Right cardiac atrium (tissue), 5 donors: Measurements from ENCODE around the gene IL1RAPL2. TPM values are rescaled to one million over a fixed set of nuclear protein-coding genes. Genes with fewer than 3 reads are reported as not detected.
"Not testable (repeated sequence)": the region's sequence is repeated elsewhere in the genome, so short reads cannot be mapped to it uniquely, and the experiment has no call there.

Experiments used
- ATAC-seq, 2 donors: fragments of 200-7000 bp; cut with Tn5 transposase; one replicate each; pipeline versions ENCODE4 v1.8.0 to v1.9.1; 2020; ENCODE audit warnings: moderate library complexity in 2 of 2, mild to moderate bottlenecking in 1 of 2
- DNase-seq, 3 donors: peaks; one replicate each; pipeline ENCODE4 v3.0.0-alpha.2; 2020
- H3K27ac ChIP-seq: one replicate; pipeline ENCODE4 v1.5.1; 2013; ENCODE audit warnings: mild to moderate bottlenecking, low read length, control low read depth, moderate library complexity
- H3K27me3 ChIP-seq: one replicate; pipeline ENCODE4 v1.6.1; 2013; ENCODE audit not compliant: control insufficient read depth, insufficient read depth
- H3K4me1 ChIP-seq: one replicate; pipeline ENCODE4 v1.6.1; 2013; ENCODE audit warnings: low read length; ENCODE audit not compliant: control insufficient read depth, insufficient read depth
- H3K4me3 ChIP-seq: one replicate; pipeline ENCODE4 v1.5.1; 2013; ENCODE audit warnings: low read length, control low read depth
- H3K9me3 ChIP-seq: one replicate; pipeline ENCODE4 v1.6.1; 2013; ENCODE audit warnings: low read length; ENCODE audit not compliant: control insufficient read depth
- whole genome bisulfite sequencing: extraction: QIAGEN DNeasy Blood & Tissue Kit; methylation state at CpG from one replicate; pipeline ENCODE4 v1.1.7; 2013; 5-methylcytosine and 5-hydroxymethylcytosine counted together
- intact Hi-C, 4 donors: fragments of 100-400 bp; cut with DNase I; formaldehyde crosslinking; loops; one replicate each; pipeline versions ENCODE4 v1.11.0 to v1.14.0; 2022 to 2023
- polyA plus RNA-seq: library from polyadenylated mRNA; stranded (reverse); fragments of 200-250 nt; gene quantifications from one replicate; pipeline ENCODE4 v1.2.3, GENCODE V29; 2013
- total RNA-seq, 4 donors: library from RNA; stranded (reverse); fragmentation: NEBNext Ultra II Directional; extraction: Animal tissue kit (Norgen Biotek cat#: 25700); gene quantifications; one replicate each; pipeline ENCODE4 v1.2.1, GENCODE V29; 2021
- donor health status: healthy with polysubstance abuse.
- donor health status: DM: no; HTN: yes; CAD: no.
- donor health status: DM: no; HTN: no; CAD: no.
- donor health status: DM: no; HTN: yes; CAD: no; lungs with severe emphysema.
- donor health status: DM: yes; HTN: yes; CAD: no.

The IL1RAPL2 gene
- total and polyA plus RNA-seq, 5 donors = 0.31 TPM; not detected in 4

DNA sequence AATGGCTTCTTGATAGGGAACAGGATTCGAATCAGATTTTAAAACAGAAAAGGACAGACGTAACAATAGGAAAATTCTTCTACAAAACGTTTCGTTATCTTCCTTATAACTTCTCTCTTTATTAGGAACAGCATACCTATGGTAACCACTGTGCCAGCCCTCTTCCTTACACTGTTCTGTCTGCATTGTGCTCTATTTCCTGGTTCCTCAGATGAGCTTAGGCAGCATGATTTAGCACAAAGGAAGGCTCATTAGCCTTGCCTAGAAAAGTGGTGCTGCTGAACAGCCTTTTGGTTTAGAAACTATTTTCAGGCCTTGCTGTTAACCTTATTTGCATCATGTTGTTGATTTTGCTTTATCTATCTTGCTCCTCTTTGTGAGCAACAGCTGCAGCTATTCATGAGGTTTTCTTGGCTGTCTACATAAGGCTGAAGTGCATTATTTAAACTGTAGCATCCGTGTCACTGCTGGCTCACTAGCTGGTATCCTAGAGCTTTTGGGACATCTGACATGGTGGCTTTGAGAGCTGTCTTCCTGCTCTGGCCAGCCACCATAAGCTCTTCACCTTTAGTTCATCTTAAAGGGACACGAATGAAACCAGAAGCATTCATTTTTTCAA lies 1186.4 kb downstream of the IL1RAPL2 start:
- intact Hi-C loops = no loop called here
- WGBS = 53% methylated on average over 6 of the region's 6 CpGs
- H3K4me3 ChIP-seq = no peak overlapping the region
- ATAC-seq (no peak), DNase-seq (no peak)
- no peaks in the 10 kb centered on the region for H3K27me3 ChIP-seq
- no peak overlapping the region for H3K27ac ChIP-seq
- H3K9me3 ChIP-seq = no peaks in the 10 kb centered on the region
- no peaks in the 10 kb centered on the region for H3K4me1 ChIP-seq

DNA sequence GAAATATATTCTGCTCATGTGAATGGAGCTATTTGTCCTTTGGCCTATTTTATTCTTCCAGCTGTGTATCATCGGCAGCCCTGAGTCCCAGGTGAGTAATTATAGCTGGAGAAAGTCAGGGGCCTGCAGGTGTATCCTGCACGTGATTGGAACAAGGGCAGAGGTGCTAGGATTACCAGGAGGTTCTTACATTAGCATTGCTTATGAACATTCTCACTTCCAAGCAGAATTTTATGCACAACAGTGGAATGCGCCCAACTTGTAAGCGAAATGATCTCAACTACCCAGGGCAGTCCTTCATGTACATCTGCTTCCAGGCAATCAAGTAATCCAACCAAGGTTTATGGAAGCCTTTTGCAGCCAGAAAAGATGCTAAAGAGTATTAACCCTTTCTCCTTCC lies 1187.4 kb downstream of the IL1RAPL2 start:
- Histone ChIP-seq H3K9me3 (no peaks in the 10 kb centered on the region), H3K27ac (no peak overlapping the region), H3K4me1 (no peaks in the 10 kb centered on the region), H3K4me3 (no peak overlapping the region), H3K27me3 (no peaks in the 10 kb centered on the region)
- WGBS = 76% methylated on average over 4 of the region's 4 CpGs
- intact Hi-C loops = no loop called here
- no peak for DNase-seq
- ATAC-seq = no peak

DNA sequence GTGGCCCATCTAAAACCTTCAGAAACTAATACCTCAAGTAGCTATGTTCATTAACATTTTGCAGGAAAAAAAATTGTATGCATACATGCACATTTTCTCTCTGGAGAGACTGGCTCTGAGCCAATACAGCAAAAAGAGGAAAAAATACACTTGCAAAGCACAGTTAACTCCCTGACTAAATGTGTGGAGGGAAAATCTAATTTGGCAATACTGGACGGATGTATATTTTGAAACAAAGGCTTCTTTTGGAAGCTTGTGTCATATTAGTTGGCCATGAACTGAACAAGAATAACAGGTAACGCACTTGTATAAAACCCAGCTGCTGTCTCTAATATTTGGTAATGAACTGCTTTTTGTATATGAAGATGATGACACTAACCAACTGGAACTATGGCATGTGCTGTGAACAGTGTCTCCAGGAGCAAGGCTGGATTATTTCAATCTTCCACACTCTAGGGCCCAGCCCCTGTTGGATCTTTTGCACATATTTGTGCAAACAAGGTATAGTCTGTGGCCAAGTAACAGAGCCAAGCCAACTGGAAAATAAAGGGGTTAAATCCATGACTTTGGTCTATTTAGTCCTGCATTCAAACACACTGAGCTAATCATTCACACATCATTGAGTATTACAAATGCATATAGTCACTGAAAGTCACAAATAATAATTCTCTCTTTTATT lies 1188.4 kb downstream of the IL1RAPL2 start:
- ATAC-seq (no peak), DNase-seq (no peak)
- Histone ChIP-seq H3K4me1 (no peaks in the 10 kb centered on the region), H3K4me3 (no peak overlapping the region), H3K9me3 (no peaks in the 10 kb centered on the region), H3K27me3 (no peaks in the 10 kb centered on the region), H3K27ac (no peak overlapping the region)
- 67% methylated on average over 2 of the region's 2 CpGs for WGBS
- intact Hi-C loops = no loop called here

GRCh38 chrX:105755109-105755508 lies 1189.1 kb downstream of the IL1RAPL2 start:
- Histone ChIP-seq H3K9me3 (no peaks in the 10 kb centered on the region), H3K27ac (no peak overlapping the region), H3K4me1 (no peaks in the 10 kb centered on the region), H3K27me3 (no peaks in the 10 kb centered on the region), H3K4me3 (no peak overlapping the region)
- intact Hi-C loops = no loop called here
- ATAC-seq (no peak), DNase-seq (no peak)
- WGBS = 19% methylated on average over 1 of the region's 1 CpG

DNA sequence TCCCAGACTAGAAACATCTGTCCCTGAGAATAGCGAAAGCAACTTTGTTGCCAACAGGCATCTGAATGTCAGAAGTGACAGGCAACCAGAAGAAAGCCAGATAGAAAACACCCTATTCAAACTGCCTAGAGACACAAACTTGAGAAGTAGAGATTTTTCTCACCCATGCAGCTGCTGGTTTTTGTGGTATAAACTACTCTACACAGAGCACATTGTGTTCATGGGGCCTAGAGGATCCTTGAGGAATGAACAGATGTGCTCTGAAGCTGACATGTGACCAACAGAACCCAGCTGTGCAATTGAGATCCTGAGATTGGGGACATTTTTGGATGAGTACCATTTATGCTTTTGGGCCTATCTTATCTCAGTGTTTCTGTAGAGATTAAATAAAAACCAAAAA lies 1192.8 kb downstream of the IL1RAPL2 start:
- intact Hi-C loops = no loop called here
- Histone ChIP-seq H3K4me3 (no peak overlapping the region), H3K9me3 (no peaks in the 10 kb centered on the region), H3K27ac (no peak overlapping the region), H3K27me3 (no peaks in the 10 kb centered on the region), H3K4me1 (no peaks in the 10 kb centered on the region)
- ATAC-seq (peak in 1 of 2 donors; percentile 74), DNase-seq (no peak)
- WGBS = 48% methylated on average over 1 of the region's 1 CpG

DNA sequence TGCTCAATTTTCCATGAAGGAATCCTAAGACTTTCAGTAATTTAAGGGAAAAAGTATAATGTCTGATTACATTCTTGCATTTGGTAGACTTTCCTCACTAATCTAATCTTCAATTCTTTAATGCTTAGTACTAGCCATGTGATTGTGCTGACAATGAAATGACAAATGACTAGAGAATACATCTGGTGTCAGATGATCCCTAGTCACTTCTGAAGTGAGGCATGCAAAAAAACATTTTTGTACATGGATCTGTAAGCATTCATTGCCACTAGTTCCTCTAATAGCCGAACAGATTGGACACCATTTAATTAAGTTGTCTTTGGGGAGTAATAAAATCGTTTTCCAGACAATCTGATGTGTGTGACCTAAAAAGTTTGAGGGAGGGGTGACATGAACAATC lies 1193.6 kb downstream of the IL1RAPL2 start:
- ATAC-seq = no peak
- intact Hi-C loops = no loop called here
- Histone ChIP-seq H3K4me1 (no peaks in the 10 kb centered on the region), H3K27me3 (no peaks in the 10 kb centered on the region), H3K9me3 (no peaks in the 10 kb centered on the region), H3K4me3 (no peak overlapping the region), H3K27ac (no peak overlapping the region)
- 36% methylated on average over 2 of the region's 2 CpGs for WGBS
- no peak for DNase-seq

GRCh38 chrX:105765691-105766090 lies 1199.7 kb downstream of the IL1RAPL2 start:
- Histone ChIP-seq H3K4me3 (no peak overlapping the region), H3K27ac (no peak overlapping the region), H3K4me1 (no peaks in the 10 kb centered on the region), H3K9me3 (no peaks in the 10 kb centered on the region), H3K27me3 (no peaks in the 10 kb centered on the region)
- no peak for DNase-seq
- intact Hi-C loops = no loop called here
- 64% methylated on average over 1 of the region's 1 CpG for WGBS
- ATAC-seq = no peak

GRCh38 chrX:105773801-105774200 lies 1207.8 kb downstream of the IL1RAPL2 start:
- Histone ChIP-seq H3K4me1 (no peaks in the 10 kb centered on the region), H3K9me3 (no peaks in the 10 kb centered on the region), H3K27me3 (no peaks in the 10 kb centered on the region), H3K4me3 (no peak overlapping the region), H3K27ac (no peak overlapping the region)
- DNase-seq (no peak), ATAC-seq (no peak)
- intact Hi-C loops = no loop called here

- WGBS = 55% methylated on average over 3 of the region's 3 CpGs
- no peak overlapping the region for H3K27ac ChIP-seq
- intact Hi-C loops = no loop called here
- H3K4me1 ChIP-seq = no peaks in the 10 kb centered on the region
- no peaks in the 10 kb centered on the region for H3K27me3 ChIP-seq
- ATAC-seq (no peak), DNase-seq (no peak)
- H3K9me3 ChIP-seq = no peaks in the 10 kb centered on the region
- H3K4me3 ChIP-seq = no peak overlapping the region
These were observed 1209.7 kb downstream of the IL1RAPL2 start for GRCh38 chrX:105775679-105776078.

DNA sequence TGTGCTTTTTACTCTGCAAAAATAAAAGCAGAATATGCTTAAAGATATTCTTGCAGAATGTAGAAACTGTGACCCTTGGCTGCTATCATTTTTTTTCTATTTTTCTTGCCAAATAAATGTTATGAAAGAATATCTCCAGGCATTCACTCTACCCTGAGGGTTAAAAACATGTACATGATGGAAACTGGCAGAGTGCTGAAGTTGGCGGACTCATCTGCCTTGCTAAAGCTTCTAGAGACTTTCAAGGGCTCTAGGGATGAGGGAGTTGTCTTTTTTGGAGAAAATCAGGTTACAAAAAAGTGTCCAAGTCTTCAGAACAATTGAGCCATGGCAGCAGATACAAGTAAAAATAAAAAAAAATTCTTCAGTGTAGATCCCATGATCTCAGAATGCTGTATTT lies 1215.8 kb downstream of the IL1RAPL2 start:
- H3K27me3 ChIP-seq = no peaks in the 10 kb centered on the region
- H3K4me3 ChIP-seq = no peak overlapping the region
- intact Hi-C loops = no loop called here
- 49% methylated on average over 1 of the region's 1 CpG for WGBS
- no peak overlapping the region for H3K27ac ChIP-seq
- no peaks in the 10 kb centered on the region for H3K9me3 ChIP-seq
- ATAC-seq (no peak), DNase-seq (peak in 2 of 3 donors; percentile 15 to 52)
- H3K4me1 ChIP-seq = no peaks in the 10 kb centered on the region

DNA sequence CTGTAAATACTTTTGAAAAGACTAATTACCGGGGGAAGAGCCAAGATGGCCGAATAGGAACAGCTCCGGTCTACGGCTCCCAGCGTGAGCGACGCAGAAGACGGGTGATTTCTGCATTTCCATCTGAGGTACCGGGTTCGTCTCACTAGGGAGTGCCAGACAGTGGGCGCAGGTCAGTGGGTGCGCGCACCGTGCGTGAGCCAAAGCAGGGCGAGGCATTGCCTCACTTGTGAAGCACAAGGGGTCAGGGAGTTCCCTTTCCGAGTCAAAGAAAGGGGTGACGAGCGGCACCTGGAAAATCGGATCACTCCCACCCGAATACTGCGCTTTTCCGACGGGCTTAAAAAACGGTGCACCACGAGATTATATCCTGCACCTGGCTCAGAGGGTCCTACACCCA lies 1230.9 kb downstream of the IL1RAPL2 start:
- 90% methylated on average over 26 of the region's 26 CpGs for WGBS
- H3K27ac ChIP-seq, ATAC-seq, intact Hi-C loops, H3K27me3 ChIP-seq, DNase-seq, H3K9me3 ChIP-seq, H3K4me1 ChIP-seq, H3K4me3 ChIP-seq: not testable (repeated sequence)

DNA sequence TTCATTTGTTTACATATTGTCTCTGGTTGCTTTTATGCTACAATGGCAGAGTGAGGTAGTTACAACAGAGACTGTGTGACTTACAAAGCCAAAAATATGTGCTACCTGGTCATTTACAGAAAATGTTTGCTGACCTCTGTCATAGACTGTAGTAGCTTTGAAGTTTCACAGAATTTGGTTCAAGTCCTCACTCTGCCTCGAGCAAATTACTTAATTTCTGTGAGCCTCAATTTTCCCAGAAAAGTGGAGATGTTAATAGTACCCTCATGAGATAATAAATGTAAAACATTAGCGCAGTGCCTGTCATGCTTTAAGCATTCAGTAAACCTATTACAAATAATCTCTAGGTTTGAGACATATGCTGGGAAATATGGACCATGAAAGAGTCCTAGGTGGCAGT lies 1237.9 kb downstream of the IL1RAPL2 start:
- intact Hi-C loops = no loop called here
- no peaks in the 10 kb centered on the region for H3K9me3 ChIP-seq
- H3K4me1 ChIP-seq = no peaks in the 10 kb centered on the region
- H3K4me3 ChIP-seq = no peak overlapping the region
- no peaks in the 10 kb centered on the region for H3K27me3 ChIP-seq
- 73% methylated on average over 2 of the region's 2 CpGs for WGBS
- no peak for ATAC-seq
- DNase-seq = no peak
- H3K27ac ChIP-seq = no peak overlapping the region
